Fibroblast of lung (primary cell): ENCODE results near the gene AGXT. TPM values are rescaled to one million over a fixed set of nuclear protein-coding genes. Genes with fewer than 3 reads are reported as not detected.

Experiments
- DNase-seq, 2 donors: peaks; one replicate each; pipeline versions ENCODE4 v3.0.0 to v3.0.0-alpha.2; 2010; ENCODE audit warnings: low read depth in 2 of 2
- H2AFZ ChIP-seq: 2 replicates; pipeline ENCODE4 v1.5.1; 2012; ENCODE audit warnings: low read length, control low read depth, inconsistent platforms
- H3K27ac ChIP-seq: 2 replicates; pipeline ENCODE4 v1.5.1; 2011; ENCODE audit warnings: low read length, control low read depth; ENCODE audit not compliant: insufficient read depth
- H3K27me3 ChIP-seq: 2 replicates; pipeline ENCODE4 v1.5.1; 2011; ENCODE audit warnings: mild to moderate bottlenecking, low read length; ENCODE audit not compliant: control insufficient read depth, insufficient read depth
- H3K36me3 ChIP-seq: 2 replicates; pipeline ENCODE4 v1.5.1; 2011; ENCODE audit warnings: low read length; ENCODE audit not compliant: control insufficient read depth, insufficient read depth
- H3K4me1 ChIP-seq: 2 replicates; pipeline ENCODE4 v1.5.1; 2011; ENCODE audit warnings: low read length; ENCODE audit not compliant: control insufficient read depth, insufficient read depth; ENCODE audit errors: extremely low read depth
- H3K4me2 ChIP-seq: 2 replicates; pipeline ENCODE4 v1.5.1; 2011; ENCODE audit warnings: low read length, control low read depth; ENCODE audit not compliant: insufficient read depth; ENCODE audit errors: extremely low read depth
- H3K4me3 ChIP-seq, 4 experiments: fragments of 200-600 bp in 1 of 4; sonication (generic) in 1 of 4; replicated peaks in 1 of 4; 2 replicates each; pipeline ENCODE4 v1.5.1; 2011 to 2016; ENCODE audit warnings: low read length in 4 of 4, low read depth in 3 of 4, mild to moderate bottlenecking in 3 of 4, control low read depth in 2 of 4, inconsistent platforms in 1 of 4, mixed read lengths in 1 of 4; ENCODE audit not compliant: insufficient read depth in 1 of 4; ENCODE audit errors: control extremely low read depth in 1 of 4
- H3K79me2 ChIP-seq: 2 replicates; pipeline ENCODE4 v1.5.1; 2012; ENCODE audit warnings: mild to moderate bottlenecking, low read length, inconsistent platforms; ENCODE audit not compliant: control insufficient read depth, insufficient read depth
- H3K9ac ChIP-seq: 2 replicates; pipeline ENCODE4 v1.5.1; 2011; ENCODE audit warnings: mild to moderate bottlenecking, low read length, control low read depth; ENCODE audit not compliant: insufficient read depth
- H3K9me3 ChIP-seq: 2 replicates; pipeline ENCODE4 v1.5.1; 2012; ENCODE audit warnings: low read depth, low read length; ENCODE audit not compliant: control insufficient read depth, insufficient read depth
- H4K20me1 ChIP-seq: 2 replicates; pipeline ENCODE4 v1.5.1; 2011; ENCODE audit warnings: low read length; ENCODE audit not compliant: control insufficient read depth, insufficient read depth; ENCODE audit errors: extremely low read depth
- CTCF ChIP-seq, 2 donors: IDR thresholded peaks in 1 of 2; conservative IDR thresholded peaks in 1 of 2; 1 replicate in 1 of 2; 2 replicates in 1 of 2; pipeline ENCODE4 v1.5.1; 2011 to 2012; ENCODE audit warnings: low read length in 2 of 2, control low read depth in 1 of 2, inconsistent platforms in 1 of 2, low read depth in 1 of 2, mild to moderate bottlenecking in 1 of 2
- EZH2 ChIP-seq: IDR thresholded peaks from 2 replicates; pipeline ENCODE4 v1.5.1; 2012; ENCODE audit warnings: low read length, control low read depth, mild to moderate bottlenecking; ENCODE audit errors: missing control alignments
- polyA plus RNA-seq, 2 donors: library from polyadenylated mRNA; depleted of rRNA in 1 of 2; stranded (reverse) in 1 of 2; unstranded in 1 of 2; fragments of >200 nt; gene quantifications; 2 replicates each; pipeline ENCODE4 v1.2.1, GENCODE V29; 2011 to 2012; ENCODE audit warnings: missing spikeins in 1 of 2
- total RNA-seq: library from RNA; depleted of rRNA; stranded (reverse); fragments of >200 nt; gene quantifications from 2 replicates; pipeline ENCODE4 v1.2.1, GENCODE V29; 2014

Gene AGXT
- total and polyA plus RNA-seq, 2 donors (not counting 1 experiment from before 2014, with no cell fraction given), result not detected

DNA sequence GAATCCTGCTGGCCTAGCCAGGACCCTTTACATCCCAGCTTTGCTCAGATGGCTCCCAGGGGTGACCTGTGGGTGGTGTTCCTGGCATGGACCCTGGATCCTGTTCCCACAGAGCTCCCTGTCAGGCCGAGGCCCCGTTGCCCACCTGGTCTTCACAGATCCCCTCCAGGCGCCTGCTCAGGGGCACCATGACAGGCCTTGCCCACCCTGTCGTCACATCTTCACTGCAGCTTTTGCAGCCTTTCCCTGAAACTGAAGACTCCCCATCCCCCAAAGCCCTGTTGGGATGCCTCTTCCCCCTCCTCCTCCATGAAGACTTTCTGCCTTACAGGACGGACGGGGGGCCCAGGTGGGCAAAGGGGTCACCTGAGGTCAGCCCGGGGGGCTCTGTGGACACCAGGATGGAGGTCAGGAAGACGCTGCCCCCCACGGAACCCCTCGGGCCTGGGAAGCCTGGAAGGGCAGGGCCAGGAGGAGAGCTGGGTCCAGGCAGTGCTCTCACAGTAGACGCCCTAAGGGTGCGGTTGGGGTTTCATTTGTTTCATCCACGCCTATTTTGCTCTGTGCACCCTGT is 35.6 kb upstream of the AGXT start:
- Histone ChIP-seq H2AFZ (no peak overlapping the region), H3K4me2 (no peak overlapping the region), H3K4me1 (peaks cover 3% of the 10 kb centered on the region), H3K9ac (no peak overlapping the region), H3K27me3 (peaks cover 16% of the 10 kb centered on the region), H3K36me3 (no peaks in the 10 kb centered on the region), H3K27ac (no peak overlapping the region), H3K4me3 (no peak overlapping the region), H3K9me3 (no peaks in the 10 kb centered on the region), H4K20me1 (no peaks in the 10 kb centered on the region), H3K79me2 (no peaks in the 10 kb centered on the region)
- DNase-seq, result no peak
- TF ChIP-seq CTCF (conservative IDR thresholded peaks at IDR 0.05 in 1 of 2, IDR thresholded peaks at IDR 0.05 in 1 of 2; ENCODE audit: low read depth in 1 of 2, low read length in 2 of 2) (no peak), EZH2 (no peak)

DNA sequence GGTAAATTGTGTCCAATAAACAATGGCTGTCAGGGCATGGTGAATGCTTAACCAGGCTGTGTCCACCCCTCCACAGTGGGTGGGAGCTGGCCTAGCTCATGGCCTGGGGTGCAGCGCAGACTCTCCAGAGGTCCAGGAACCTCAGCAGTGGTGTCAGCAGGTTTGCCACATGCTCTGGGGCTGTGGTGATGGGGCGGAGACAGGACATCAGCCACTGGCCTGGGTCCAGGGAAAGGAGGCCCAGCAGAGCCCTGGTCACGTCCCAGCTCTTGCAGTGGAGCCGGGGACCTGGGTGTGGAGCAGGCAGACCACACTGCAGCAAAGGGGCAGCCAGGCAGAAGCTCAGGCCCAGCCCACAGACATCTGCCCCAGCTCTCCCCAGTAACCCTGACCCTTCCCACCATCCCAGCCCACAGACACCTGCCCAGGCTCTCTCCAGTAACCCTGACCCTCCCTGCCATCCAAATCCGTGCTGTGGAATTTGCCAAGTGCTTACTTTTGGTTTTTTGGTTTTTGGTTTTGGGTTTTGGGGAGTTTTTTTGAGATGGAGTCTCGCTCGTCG is 34.8 kb upstream of the AGXT start:
- no peak overlapping the region for H3K9ac ChIP-seq
- no peak overlapping the region for H3K27ac ChIP-seq
- H3K4me2 ChIP-seq, result no peak overlapping the region
- peaks cover 11% of the 10 kb centered on the region for H3K27me3 ChIP-seq
- no peak for DNase-seq
- no peak overlapping the region for H2AFZ ChIP-seq
- no peaks in the 10 kb centered on the region for H3K9me3 ChIP-seq
- no peak overlapping the region for H3K4me3 ChIP-seq
- H3K4me1 ChIP-seq, result peaks cover 3% of the 10 kb centered on the region
- no peaks in the 10 kb centered on the region for H3K79me2 ChIP-seq
- H3K36me3 ChIP-seq, result no peaks in the 10 kb centered on the region
- TF ChIP-seq CTCF (conservative IDR thresholded peaks at IDR 0.05 in 1 of 2, IDR thresholded peaks at IDR 0.05 in 1 of 2; ENCODE audit: low read depth in 1 of 2, low read length in 2 of 2) (no peak), EZH2 (no peak)
- no peaks in the 10 kb centered on the region for H4K20me1 ChIP-seq

GRCh38 chr2:240834377-240834975 is 34.1 kb upstream of the AGXT start:
- peaks cover 13% of the 10 kb centered on the region for H3K27me3 ChIP-seq
- H3K4me2 ChIP-seq, result no peak overlapping the region
- H3K27ac ChIP-seq, result no peak overlapping the region
- H3K9ac ChIP-seq, result no peak overlapping the region
- DNase-seq, result no peak
- no peaks in the 10 kb centered on the region for H4K20me1 ChIP-seq
- no peak for TF ChIP-seq EZH2
- no peak for TF ChIP-seq CTCF (conservative IDR thresholded peaks at IDR 0.05 in 1 of 2, IDR thresholded peaks at IDR 0.05 in 1 of 2; ENCODE audit: low read depth in 1 of 2, low read length in 2 of 2)
- H3K4me1 ChIP-seq, result peaks cover 3% of the 10 kb centered on the region
- H3K36me3 ChIP-seq, result no peaks in the 10 kb centered on the region
- H3K9me3 ChIP-seq, result no peaks in the 10 kb centered on the region
- no peak overlapping the region for H2AFZ ChIP-seq
- H3K4me3 ChIP-seq, result no peak overlapping the region
- no peaks in the 10 kb centered on the region for H3K79me2 ChIP-seq
